ENCODE measurements around the gene FKBP5.

GRCh38 chr6:35735452-35735851, 46.7 kb upstream of the FKBP5 start:
- TF ChIP-seq EZH2 (IDR thresholded peaks at IDR 0.05; ENCODE audit: borderline replicate concordance, control insufficient read depth, low read depth, low read length) (no peak), REST (IDR thresholded peaks at IDR 0.05; ENCODE audit: low read depth, low read length) (no peak), MAX (IDR thresholded peaks at IDR 0.05; ENCODE audit: low read depth, low read length) (no peak), CTCF (IDR thresholded peaks at IDR 0.05 in 2 of 3, conservative IDR thresholded peaks at IDR 0.05 in 1 of 3; ENCODE audit: control insufficient read depth in 2 of 3, extremely low read depth in 1 of 3, insufficient read depth in 1 of 3, low read depth in 3 of 3, low read length in 3 of 3) (no peak), ESRRA (IDR thresholded peaks at IDR 0.05; ENCODE audit: low read length) (no peak)

All from GM12878 (cell line).